ENCODE results near the gene CACNA2D1. TPM values are rescaled to one million over a fixed set of nuclear protein-coding genes. Genes with fewer than 3 reads are reported as not detected.

Gene CACNA2D1
- total and polyA plus RNA-seq, 4 donors: 4.5 to 40.7 (median 24.3) TPM

GRCh38 chr7:82167558-82168314 is 275.8 kb downstream of the CACNA2D1 start:
- intact Hi-C loops (cut with DNase I): no loop called here
- H3K27ac ChIP-seq (ENCODE audit: low read depth in 1 of 2, low read length in 2 of 2): no peak overlapping the region
- H3K9me3 ChIP-seq (ENCODE audit: control insufficient read depth, low read length): no peaks in the 10 kb centered on the region
- H3K4me3 ChIP-seq (ENCODE audit: low read length in 2 of 2): no peak overlapping the region
- no peak for DNase-seq
- no peaks in the 10 kb centered on the region for H3K4me1 ChIP-seq (ENCODE audit: control insufficient read depth in 1 of 2, insufficient read depth in 2 of 2, low read length in 2 of 2)
- no peaks in the 10 kb centered on the region for H3K27me3 ChIP-seq (ENCODE audit: control insufficient read depth in 1 of 2, insufficient read depth in 2 of 2, low read length in 1 of 2)
- H3K36me3 ChIP-seq (ENCODE audit: control insufficient read depth in 1 of 2, insufficient read depth in 2 of 2, low read length in 1 of 2): no peaks in the 10 kb centered on the region
- 86 to 90% methylated on average over 2 of the region's 2 CpGs for WGBS, 2 donors
- peak; percentile 37 for ATAC-seq (ENCODE audit: low FRiP score)

- intact Hi-C loops (cut with DNase I): no loop called here
- DNase-seq (no peak), ATAC-seq (ENCODE audit: low FRiP score) (no peak)
- no peak overlapping the region for H3K4me3 ChIP-seq (ENCODE audit: low read length in 2 of 2)
- 89 to 94% methylated on average over 4 of the region's 4 CpGs for WGBS, 2 donors
- H3K27me3 ChIP-seq (ENCODE audit: control insufficient read depth in 1 of 2, insufficient read depth in 2 of 2, low read length in 1 of 2): no peaks in the 10 kb centered on the region
- no peaks in the 10 kb centered on the region for H3K9me3 ChIP-seq (ENCODE audit: control insufficient read depth, low read length)
- no peaks in the 10 kb centered on the region for H3K4me1 ChIP-seq (ENCODE audit: control insufficient read depth in 1 of 2, insufficient read depth in 2 of 2, low read length in 2 of 2)
- H3K27ac ChIP-seq (ENCODE audit: low read depth in 1 of 2, low read length in 2 of 2): no peak overlapping the region
- no peaks in the 10 kb centered on the region for H3K36me3 ChIP-seq (ENCODE audit: control insufficient read depth in 1 of 2, insufficient read depth in 2 of 2, low read length in 1 of 2)
These were observed 277.1 kb downstream of the CACNA2D1 start for GRCh38 chr7:82166260-82167015.

GRCh38 chr7:82164813-82165212 is 278.8 kb downstream of the CACNA2D1 start:
- Histone ChIP-seq H3K36me3 (ENCODE audit: control insufficient read depth in 1 of 2, insufficient read depth in 2 of 2, low read length in 1 of 2) (no peaks in the 10 kb centered on the region), H3K27ac (ENCODE audit: low read depth in 1 of 2, low read length in 2 of 2) (no peak overlapping the region), H3K27me3 (ENCODE audit: control insufficient read depth in 1 of 2, insufficient read depth in 2 of 2, low read length in 1 of 2) (no peaks in the 10 kb centered on the region), H3K9me3 (ENCODE audit: control insufficient read depth, low read length) (no peaks in the 10 kb centered on the region), H3K4me3 (ENCODE audit: low read length in 2 of 2) (no peak overlapping the region), H3K4me1 (ENCODE audit: control insufficient read depth in 1 of 2, insufficient read depth in 2 of 2, low read length in 2 of 2) (no peaks in the 10 kb centered on the region)
- WGBS, 2 donors: 15 to 29% methylated on average over 3 of the region's 3 CpGs
- peak; percentile 73 for ATAC-seq (ENCODE audit: low FRiP score)
- intact Hi-C loops (cut with DNase I): no loop called here
- DNase-seq: no peak

- H3K9me3 ChIP-seq (ENCODE audit: control insufficient read depth, low read length): no peaks in the 10 kb centered on the region
- no peaks in the 10 kb centered on the region for H3K4me1 ChIP-seq (ENCODE audit: control insufficient read depth in 1 of 2, insufficient read depth in 2 of 2, low read length in 2 of 2)
- intact Hi-C loops (cut with DNase I): no loop called here
- H3K36me3 ChIP-seq (ENCODE audit: control insufficient read depth in 1 of 2, insufficient read depth in 2 of 2, low read length in 1 of 2): no peaks in the 10 kb centered on the region
- no peak overlapping the region for H3K27ac ChIP-seq (ENCODE audit: low read depth in 1 of 2, low read length in 2 of 2)
- no peaks in the 10 kb centered on the region for H3K27me3 ChIP-seq (ENCODE audit: control insufficient read depth in 1 of 2, insufficient read depth in 2 of 2, low read length in 1 of 2)
- no peak overlapping the region for H3K4me3 ChIP-seq (ENCODE audit: low read length in 2 of 2)
- ATAC-seq (ENCODE audit: low FRiP score): no peak
- DNase-seq: no peak
- WGBS, 2 donors: 84 to 92% methylated on average over 1 of the region's 1 CpG
These were observed 279.2 kb downstream of the CACNA2D1 start for GRCh38 chr7:82164410-82164809.

GRCh38 chr7:82163586-82163985 is 280.0 kb downstream of the CACNA2D1 start:
- DNase-seq (no peak), ATAC-seq (ENCODE audit: low FRiP score) (no peak)
- no peaks in the 10 kb centered on the region for H3K9me3 ChIP-seq (ENCODE audit: control insufficient read depth, low read length)
- no peaks in the 10 kb centered on the region for H3K27me3 ChIP-seq (ENCODE audit: control insufficient read depth in 1 of 2, insufficient read depth in 2 of 2, low read length in 1 of 2)
- H3K4me3 ChIP-seq (ENCODE audit: low read length in 2 of 2): no peak overlapping the region
- WGBS, 2 donors: 52 to 79% methylated on average over 1 of the region's 1 CpG
- intact Hi-C loops (cut with DNase I): no loop called here
- no peak overlapping the region for H3K27ac ChIP-seq (ENCODE audit: low read depth in 1 of 2, low read length in 2 of 2)
- H3K4me1 ChIP-seq (ENCODE audit: control insufficient read depth in 1 of 2, insufficient read depth in 2 of 2, low read length in 2 of 2): no peaks in the 10 kb centered on the region
- H3K36me3 ChIP-seq (ENCODE audit: control insufficient read depth in 1 of 2, insufficient read depth in 2 of 2, low read length in 1 of 2): no peaks in the 10 kb centered on the region

- DNase-seq (no peak), ATAC-seq (ENCODE audit: low FRiP score) (no peak)
- Histone ChIP-seq H3K36me3 (ENCODE audit: control insufficient read depth in 1 of 2, insufficient read depth in 2 of 2, low read length in 1 of 2) (no peaks in the 10 kb centered on the region), H3K9me3 (ENCODE audit: control insufficient read depth, low read length) (no peaks in the 10 kb centered on the region), H3K27ac (ENCODE audit: low read depth in 1 of 2, low read length in 2 of 2) (no peak overlapping the region), H3K4me1 (ENCODE audit: control insufficient read depth in 1 of 2, insufficient read depth in 2 of 2, low read length in 2 of 2) (no peaks in the 10 kb centered on the region), H3K27me3 (ENCODE audit: control insufficient read depth in 1 of 2, insufficient read depth in 2 of 2, low read length in 1 of 2) (no peaks in the 10 kb centered on the region), H3K4me3 (ENCODE audit: low read length in 2 of 2) (no peak overlapping the region)
- WGBS, 2 donors: 45 to 67% methylated on average over 2 of the region's 2 CpGs
- intact Hi-C loops (cut with DNase I): no loop called here
These were observed 281.3 kb downstream of the CACNA2D1 start for GRCh38 chr7:82162289-82162688.

GRCh38 chr7:82158327-82158726 is 285.2 kb downstream of the CACNA2D1 start:
- DNase-seq (no peak), ATAC-seq (ENCODE audit: low FRiP score) (no peak)
- intact Hi-C loops (cut with DNase I): no loop called here

GRCh38 chr7:82156893-82157292 is 286.7 kb downstream of the CACNA2D1 start:
- no peaks in the 10 kb centered on the region for H3K27me3 ChIP-seq (ENCODE audit: control insufficient read depth in 1 of 2, insufficient read depth in 2 of 2, low read length in 1 of 2)
- H3K36me3 ChIP-seq (ENCODE audit: control insufficient read depth in 1 of 2, insufficient read depth in 2 of 2, low read length in 1 of 2): no peaks in the 10 kb centered on the region
- H3K4me3 ChIP-seq (ENCODE audit: low read length in 2 of 2): no peak overlapping the region
- no peaks in the 10 kb centered on the region for H3K4me1 ChIP-seq (ENCODE audit: control insufficient read depth in 1 of 2, insufficient read depth in 2 of 2, low read length in 2 of 2)
- intact Hi-C loops (cut with DNase I): no loop called here
- DNase-seq (no peak), ATAC-seq (ENCODE audit: low FRiP score) (no peak)
- H3K9me3 ChIP-seq (ENCODE audit: control insufficient read depth, low read length): no peaks in the 10 kb centered on the region
- 91 to 95% methylated on average over 1 of the region's 1 CpG for WGBS, 2 donors
- no peak overlapping the region for H3K27ac ChIP-seq (ENCODE audit: low read depth in 1 of 2, low read length in 2 of 2)

More at GRCh38 chr7:82158327-82158726, 285.2 kb downstream of the CACNA2D1 start:
- no peak overlapping the region for H3K4me3 ChIP-seq (ENCODE audit: low read length in 2 of 2)
- H3K36me3 ChIP-seq (ENCODE audit: control insufficient read depth in 1 of 2, insufficient read depth in 2 of 2, low read length in 1 of 2): no peaks in the 10 kb centered on the region
- no peaks in the 10 kb centered on the region for H3K4me1 ChIP-seq (ENCODE audit: control insufficient read depth in 1 of 2, insufficient read depth in 2 of 2, low read length in 2 of 2)
- H3K9me3 ChIP-seq (ENCODE audit: control insufficient read depth, low read length): no peaks in the 10 kb centered on the region
- no peaks in the 10 kb centered on the region for H3K27me3 ChIP-seq (ENCODE audit: control insufficient read depth in 1 of 2, insufficient read depth in 2 of 2, low read length in 1 of 2)
- H3K27ac ChIP-seq (ENCODE audit: low read depth in 1 of 2, low read length in 2 of 2): no peak overlapping the region

- H3K27ac ChIP-seq (ENCODE audit: low read depth in 1 of 2, low read length in 2 of 2): no peak overlapping the region
- intact Hi-C loops (cut with DNase I): no loop called here
- ATAC-seq (ENCODE audit: low FRiP score) (no peak), DNase-seq (no peak)
- H3K4me1 ChIP-seq (ENCODE audit: control insufficient read depth in 1 of 2, insufficient read depth in 2 of 2, low read length in 2 of 2): no peaks in the 10 kb centered on the region
- H3K9me3 ChIP-seq (ENCODE audit: control insufficient read depth, low read length): no peaks in the 10 kb centered on the region
- no peaks in the 10 kb centered on the region for H3K36me3 ChIP-seq (ENCODE audit: control insufficient read depth in 1 of 2, insufficient read depth in 2 of 2, low read length in 1 of 2)
- H3K27me3 ChIP-seq (ENCODE audit: control insufficient read depth in 1 of 2, insufficient read depth in 2 of 2, low read length in 1 of 2): no peaks in the 10 kb centered on the region
- H3K4me3 ChIP-seq (ENCODE audit: low read length in 2 of 2): no peak overlapping the region
- 78 to 85% methylated on average over 3 of the region's 3 CpGs for WGBS, 2 donors
These were observed 287.4 kb downstream of the CACNA2D1 start for GRCh38 chr7:82156168-82156567.
